Activated CD8-positive, alpha-beta T cell treated with anti-CD3 and anti-CD28 coated beads for 36 hours (primary cell): Measurements from ENCODE around the gene SCN10A. TPM values are rescaled to one million over a fixed set of nuclear protein-coding genes. Genes with fewer than 3 reads are reported as not detected.

ENCODE experiments used
- ATAC-seq: fragments of 200-7000 bp; cut with Tn5 transposase; one replicate; pipeline ENCODE4 v1.10.0; 2021; ENCODE audit warnings: mild to moderate bottlenecking, moderate library complexity
- CTCF ChIA-PET: fragments of 350-600 bp; sonication (Branson Sonifier 250); formaldehyde crosslinking; loops from one replicate; lab custom pipeline; 2021; ENCODE audit warnings: antibody characterized with exemption; lab: Charles Lee
- POLR2A ChIA-PET: fragments of 350-600 bp; sonication (Branson Sonifier 250); formaldehyde crosslinking; loops from one replicate; lab custom pipeline; 2021; ENCODE audit warnings: antibody characterized with exemption; lab: Charles Lee
- DNase-seq: peaks from one replicate; pipeline ENCODE4 v3.0.0-alpha.2; 2020
- H3K27ac Mint-ChIP-seq: one replicate; pipeline ENCODE4 v1.8.0; 2021; ENCODE audit warnings: mild to moderate bottlenecking, mixed read lengths
- H3K27me3 Mint-ChIP-seq: one replicate; pipeline ENCODE4 v1.8.0; 2021; ENCODE audit warnings: mixed read lengths
- H3K36me3 Mint-ChIP-seq: one replicate; pipeline ENCODE4 v1.8.0; 2021; ENCODE audit warnings: low read depth, mixed read lengths
- H3K4me1 Mint-ChIP-seq: one replicate; pipeline ENCODE4 v1.8.0; 2021; ENCODE audit warnings: low read depth, mixed read lengths
- H3K4me3 Mint-ChIP-seq: one replicate; pipeline ENCODE4 v1.8.0; 2021; ENCODE audit warnings: mild to moderate bottlenecking, moderate library complexity, mixed read lengths
- H3K9me3 Mint-ChIP-seq: one replicate; pipeline ENCODE4 v1.8.0; 2021; ENCODE audit warnings: mixed read lengths
- intact Hi-C: fragments of 100-400 bp; cut with micrococcal nuclease; formaldehyde crosslinking; loops from one replicate; pipeline ENCODE4 v1.10.0; 2022
- total RNA-seq, 2 experiments: library from RNA; stranded (reverse); gene quantifications; one replicate each; pipeline ENCODE4 v1.2.3, GENCODE V29; 2021
- TF ChIP-seq, protein P1 (sequence below): fragments of 200-600 bp; IDR thresholded peaks from one replicate; pipeline ENCODE4 v1.8.0; 2022; ENCODE audit warnings: antibody characterized with exemption, mild to moderate bottlenecking

The SCN10A gene
- total RNA-seq, 2 experiments from 2014 or later, result not detected

DNA sequence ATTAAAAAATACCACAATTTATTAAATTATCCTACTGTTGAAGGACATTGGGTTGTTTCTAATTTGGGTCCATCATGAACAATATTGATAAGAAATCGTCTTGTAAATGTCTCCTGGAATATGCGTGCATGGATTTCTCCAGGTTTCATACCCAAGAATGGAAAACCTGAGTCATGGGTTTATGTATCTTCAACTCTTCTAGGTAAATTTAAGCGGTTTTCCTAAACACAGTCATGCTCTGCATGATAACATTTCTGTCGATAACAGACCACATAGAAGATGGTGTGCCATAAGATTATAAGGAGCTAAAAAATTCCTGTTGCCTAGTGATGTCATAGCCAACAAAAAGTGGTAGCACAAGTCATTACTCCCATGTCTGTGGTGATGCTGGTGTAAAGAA is 126.7 kb downstream of the SCN10A start:
- DNase-seq, result no peak
- Mint-ChIP-seq H3K27me3 (peaks cover 3% of the 10 kb centered on the region), H3K4me3 (no peak overlapping the region), H3K36me3 (no peaks in the 10 kb centered on the region), H3K4me1 (no peaks in the 10 kb centered on the region), H3K27ac (no peak overlapping the region), H3K9me3 (no peaks in the 10 kb centered on the region)
- no peak for ATAC-seq
- TF ChIP-seq, protein P1, sequence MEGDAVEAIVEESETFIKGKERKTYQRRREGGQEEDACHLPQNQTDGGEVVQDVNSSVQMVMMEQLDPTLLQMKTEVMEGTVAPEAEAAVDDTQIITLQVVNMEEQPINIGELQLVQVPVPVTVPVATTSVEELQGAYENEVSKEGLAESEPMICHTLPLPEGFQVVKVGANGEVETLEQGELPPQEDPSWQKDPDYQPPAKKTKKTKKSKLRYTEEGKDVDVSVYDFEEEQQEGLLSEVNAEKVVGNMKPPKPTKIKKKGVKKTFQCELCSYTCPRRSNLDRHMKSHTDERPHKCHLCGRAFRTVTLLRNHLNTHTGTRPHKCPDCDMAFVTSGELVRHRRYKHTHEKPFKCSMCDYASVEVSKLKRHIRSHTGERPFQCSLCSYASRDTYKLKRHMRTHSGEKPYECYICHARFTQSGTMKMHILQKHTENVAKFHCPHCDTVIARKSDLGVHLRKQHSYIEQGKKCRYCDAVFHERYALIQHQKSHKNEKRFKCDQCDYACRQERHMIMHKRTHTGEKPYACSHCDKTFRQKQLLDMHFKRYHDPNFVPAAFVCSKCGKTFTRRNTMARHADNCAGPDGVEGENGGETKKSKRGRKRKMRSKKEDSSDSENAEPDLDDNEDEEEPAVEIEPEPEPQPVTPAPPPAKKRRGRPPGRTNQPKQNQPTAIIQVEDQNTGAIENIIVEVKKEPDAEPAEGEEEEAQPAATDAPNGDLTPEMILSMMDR, result no peak
- CTCF ChIA-PET, result interaction anchor here (1.0 to 1.4 kb wide), 2 partner anchors 50 to 168 kb away, joined by 3 read pairs; no protein-coding TSS in a partner anchor
- POLR2A ChIA-PET, result no interaction called here
- intact Hi-C loops, result no loop called here

DNA sequence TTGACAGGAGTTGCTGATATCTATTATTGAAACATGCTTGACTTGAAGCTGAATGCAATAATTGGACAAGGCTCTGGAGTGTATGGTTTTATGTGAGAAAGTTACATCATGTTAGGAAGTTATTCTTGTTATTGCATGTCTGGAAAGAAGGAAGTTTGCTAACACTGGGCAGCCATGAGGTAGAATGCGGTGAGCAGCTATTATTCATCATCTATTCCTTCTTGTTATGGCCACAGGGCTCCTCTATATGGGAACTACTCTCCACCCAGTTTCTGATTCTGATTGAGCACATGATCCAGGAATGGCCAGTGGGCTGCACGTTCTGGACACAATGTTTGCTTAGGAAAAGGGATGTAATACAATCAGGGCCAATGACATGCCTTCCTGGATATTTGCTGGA is 128.7 kb downstream of the SCN10A start:
- Mint-ChIP-seq H3K27me3 (peaks cover 4% of the 10 kb centered on the region), H3K4me1 (no peaks in the 10 kb centered on the region), H3K36me3 (no peaks in the 10 kb centered on the region), H3K4me3 (no peak overlapping the region), H3K9me3 (no peaks in the 10 kb centered on the region), H3K27ac (no peak overlapping the region)
- DNase-seq (no peak), ATAC-seq (no peak)
- CTCF ChIA-PET, result interaction anchor here (1.3 kb wide), 1 partner anchor 274 kb away, joined by 3 read pairs; no protein-coding TSS in a partner anchor
- intact Hi-C loops, result no loop called here
- POLR2A ChIA-PET, result no interaction called here
- TF ChIP-seq, protein P1, result no peak

DNA sequence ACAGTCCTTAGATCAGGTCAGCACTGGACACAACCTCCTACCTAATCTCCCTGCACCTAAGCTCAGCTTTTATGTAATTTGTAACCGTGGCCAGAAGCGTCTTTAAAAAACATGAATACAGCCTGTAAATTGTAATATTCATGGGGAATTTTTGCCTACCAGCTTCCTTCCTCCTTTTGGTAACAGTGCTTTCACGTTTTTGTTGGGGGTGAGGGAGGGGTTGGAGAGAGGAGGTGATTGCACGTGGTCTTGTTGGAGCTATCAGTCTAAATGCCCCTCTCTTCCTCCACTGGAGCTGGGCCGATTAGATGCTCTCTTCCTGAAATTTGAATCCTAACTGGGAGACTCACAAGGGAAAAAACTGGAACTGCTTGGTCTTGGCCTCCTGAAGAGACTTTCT is 131.5 kb downstream of the SCN10A start:
- ChIA-PET POLR2A (no interaction called here), CTCF (interaction anchor here (1.3 kb wide), 1 partner anchor 163 kb away, joined by 3 read pairs; no protein-coding TSS in a partner anchor)
- TF ChIP-seq, protein P1, result no peak
- intact Hi-C loops, result no loop called here
- Mint-ChIP-seq H3K4me3 (no peak overlapping the region), H3K4me1 (no peaks in the 10 kb centered on the region), H3K27ac (no peak overlapping the region), H3K27me3 (peaks cover 6% of the 10 kb centered on the region), H3K36me3 (no peaks in the 10 kb centered on the region), H3K9me3 (no peaks in the 10 kb centered on the region)
- ATAC-seq, result no peak
- no peak for DNase-seq

DNA sequence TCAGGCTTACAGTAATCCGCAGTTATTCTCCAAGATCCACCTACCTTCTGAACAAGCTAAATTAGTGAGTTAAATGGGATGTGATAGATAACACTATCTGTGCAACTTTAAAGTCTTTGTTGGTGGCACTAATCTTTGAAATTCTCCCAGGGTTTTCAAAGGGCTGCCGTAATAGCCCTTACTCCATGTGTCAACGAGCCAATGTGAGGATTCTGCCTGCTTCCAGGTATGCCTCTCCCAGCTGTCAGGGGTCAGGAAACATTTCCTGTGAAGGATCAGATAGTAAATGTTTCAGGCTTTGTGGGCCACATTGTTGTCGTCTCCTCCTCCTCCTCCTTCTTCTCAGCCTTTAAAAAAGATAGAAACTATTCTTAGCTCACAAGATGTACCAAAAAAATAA is 146.3 kb downstream of the SCN10A start:
- no peak overlapping the region for H3K27ac Mint-ChIP-seq
- H3K4me1 Mint-ChIP-seq, result no peaks in the 10 kb centered on the region
- TF ChIP-seq, protein P1, result no peak
- no peak for DNase-seq
- ATAC-seq, result no peak
- no peaks in the 10 kb centered on the region for H3K36me3 Mint-ChIP-seq
- POLR2A ChIA-PET, result no interaction called here
- intact Hi-C loops, result no loop called here
- CTCF ChIA-PET, result interaction anchor here (0.9 to 4.2 kb wide), 3 partner anchors 14 to 23 kb away, joined by 3 to 21 read pairs (median 5); no protein-coding TSS in a partner anchor
- no peaks in the 10 kb centered on the region for H3K9me3 Mint-ChIP-seq
- no peak overlapping the region for H3K4me3 Mint-ChIP-seq
- H3K27me3 Mint-ChIP-seq, result peaks cover 24% of the 10 kb centered on the region

DNA sequence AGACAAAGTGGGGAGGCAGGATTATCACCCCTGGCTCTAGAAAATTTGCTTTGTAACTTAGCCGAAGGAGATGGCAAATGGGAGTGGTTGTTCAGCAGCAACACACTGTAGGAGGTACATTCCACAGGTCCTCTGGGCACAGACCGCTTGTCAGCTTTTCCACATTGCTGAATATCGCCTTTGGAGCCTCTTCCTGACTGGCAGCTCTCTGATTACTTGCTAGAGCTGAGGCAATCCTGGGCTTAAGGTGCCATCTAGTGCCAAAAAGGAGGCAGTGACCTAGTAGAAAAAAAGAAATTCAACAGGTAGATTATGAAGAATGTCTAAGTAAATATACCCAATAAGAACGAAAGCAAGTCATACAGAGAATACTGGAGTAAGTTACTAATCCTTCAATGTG is 153.5 kb downstream of the SCN10A start:
- no peaks in the 10 kb centered on the region for H3K4me1 Mint-ChIP-seq
- ATAC-seq (no peak), DNase-seq (no peak)
- no peaks in the 10 kb centered on the region for H3K36me3 Mint-ChIP-seq
- TF ChIP-seq, protein P1, result peak; percentile 39
- no peak overlapping the region for H3K27ac Mint-ChIP-seq
- H3K9me3 Mint-ChIP-seq, result peaks cover 12% of the 10 kb centered on the region
- no peak overlapping the region for H3K4me3 Mint-ChIP-seq
- ChIA-PET CTCF (interaction anchor here (1.3 to 3.4 kb wide), 3 partner anchors 11 to 19 kb away, joined by 3 to 19 read pairs (median 8); no protein-coding TSS in a partner anchor), POLR2A (interaction anchor here (0.8 kb wide), 1 partner anchor 16 kb away, joined by 3 read pairs; no protein-coding TSS in a partner anchor)
- intact Hi-C loops, result no loop called here
- peaks cover 28% of the 10 kb centered on the region for H3K27me3 Mint-ChIP-seq
